ENCODE measurements around the gene CDCA5.
A peak's percentile ranks its signal among the peaks of the same experiment; 100 is the strongest.

CDCA5 gene, protein sequence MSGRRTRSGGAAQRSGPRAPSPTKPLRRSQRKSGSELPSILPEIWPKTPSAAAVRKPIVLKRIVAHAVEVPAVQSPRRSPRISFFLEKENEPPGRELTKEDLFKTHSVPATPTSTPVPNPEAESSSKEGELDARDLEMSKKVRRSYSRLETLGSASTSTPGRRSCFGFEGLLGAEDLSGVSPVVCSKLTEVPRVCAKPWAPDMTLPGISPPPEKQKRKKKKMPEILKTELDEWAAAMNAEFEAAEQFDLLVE

DNA sequence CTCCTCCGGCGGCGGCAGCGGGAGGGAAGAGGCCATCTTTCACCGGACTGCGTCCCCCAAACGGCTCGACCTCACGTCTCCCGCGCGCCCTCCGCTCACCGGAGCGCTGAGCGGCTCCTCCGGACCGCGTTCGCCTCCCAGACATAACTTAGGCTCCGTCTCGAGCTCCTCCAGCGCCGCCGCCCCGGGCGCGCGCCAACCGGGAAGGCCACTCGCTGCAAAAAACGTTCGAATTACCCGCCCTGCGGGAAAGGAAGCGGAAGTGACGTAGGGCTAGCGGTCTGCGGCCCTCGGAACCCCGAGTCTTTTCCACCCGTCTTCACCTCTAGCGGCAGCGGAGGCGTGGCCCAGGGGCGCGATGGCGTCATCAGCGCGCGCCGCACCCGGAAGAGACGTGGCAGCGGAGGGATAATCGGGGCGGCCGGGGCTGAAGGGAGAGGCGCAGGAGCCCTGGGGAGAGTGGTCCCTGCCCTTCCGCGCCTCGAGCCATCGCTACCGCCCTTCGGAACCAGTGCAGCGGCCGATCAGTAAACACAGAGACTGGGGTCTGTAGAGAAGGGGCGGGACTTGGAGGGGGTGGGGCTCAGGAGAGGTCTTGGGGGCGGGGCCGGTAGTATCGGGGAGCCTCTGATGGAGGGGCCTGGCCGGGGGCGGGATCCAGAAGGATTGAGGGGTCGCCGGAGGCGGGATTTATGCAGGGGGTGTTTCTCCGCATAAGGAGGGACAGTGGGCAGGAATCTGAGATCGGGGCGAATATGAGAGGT lies at the start of gene CDCA5, which contains the start of gene ZFPL1:
TSS of gene CDCA5 (minus strand) at position 207 of the 764 bp plus-strand sequence. CDS start at position 145, 62 bp downstream.
TSS of gene ZFPL1 (plus strand) at position 389 of the 764 bp plus-strand sequence. CDS start 477 bp downstream, outside the sequence.
- DNase-seq (ENCODE audit: low spot score), result peak; percentile 94

DNA sequence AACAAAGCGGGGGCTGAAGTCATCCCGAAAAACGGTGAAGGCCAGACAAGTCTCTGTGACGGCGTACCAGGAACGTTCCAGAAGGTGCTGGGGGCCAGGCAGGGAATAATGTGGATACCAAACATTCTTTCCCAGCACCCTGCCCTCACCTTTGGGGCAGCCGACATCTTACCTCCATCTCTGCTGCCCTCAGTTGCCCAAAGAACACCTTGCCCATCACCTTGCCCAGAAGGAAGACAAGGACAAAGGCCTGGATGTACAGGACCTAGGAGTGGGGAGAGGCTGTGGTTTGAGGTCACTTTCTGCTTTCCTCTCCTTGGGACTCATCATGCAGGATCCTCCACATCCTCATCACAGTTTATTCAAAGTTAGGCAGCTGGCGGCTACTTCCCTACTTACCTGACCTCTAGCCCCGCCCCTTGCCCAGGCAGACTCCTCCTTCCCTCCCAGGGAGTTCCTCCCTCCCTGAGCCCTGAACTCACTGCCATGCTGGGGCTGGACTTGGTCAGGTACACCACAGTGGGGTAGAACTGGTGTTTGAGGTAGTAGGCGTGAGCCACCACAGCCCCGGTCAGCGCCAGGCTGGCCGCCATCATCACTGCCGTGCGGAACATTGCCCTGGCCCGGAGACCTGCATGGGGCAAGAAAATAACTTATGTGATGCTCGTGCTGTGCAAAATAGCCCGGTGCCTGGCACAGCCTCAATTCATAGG lies 49.3 kb upstream of the CDCA5 start:
- no peak for DNase-seq (ENCODE audit: low spot score)

DNA sequence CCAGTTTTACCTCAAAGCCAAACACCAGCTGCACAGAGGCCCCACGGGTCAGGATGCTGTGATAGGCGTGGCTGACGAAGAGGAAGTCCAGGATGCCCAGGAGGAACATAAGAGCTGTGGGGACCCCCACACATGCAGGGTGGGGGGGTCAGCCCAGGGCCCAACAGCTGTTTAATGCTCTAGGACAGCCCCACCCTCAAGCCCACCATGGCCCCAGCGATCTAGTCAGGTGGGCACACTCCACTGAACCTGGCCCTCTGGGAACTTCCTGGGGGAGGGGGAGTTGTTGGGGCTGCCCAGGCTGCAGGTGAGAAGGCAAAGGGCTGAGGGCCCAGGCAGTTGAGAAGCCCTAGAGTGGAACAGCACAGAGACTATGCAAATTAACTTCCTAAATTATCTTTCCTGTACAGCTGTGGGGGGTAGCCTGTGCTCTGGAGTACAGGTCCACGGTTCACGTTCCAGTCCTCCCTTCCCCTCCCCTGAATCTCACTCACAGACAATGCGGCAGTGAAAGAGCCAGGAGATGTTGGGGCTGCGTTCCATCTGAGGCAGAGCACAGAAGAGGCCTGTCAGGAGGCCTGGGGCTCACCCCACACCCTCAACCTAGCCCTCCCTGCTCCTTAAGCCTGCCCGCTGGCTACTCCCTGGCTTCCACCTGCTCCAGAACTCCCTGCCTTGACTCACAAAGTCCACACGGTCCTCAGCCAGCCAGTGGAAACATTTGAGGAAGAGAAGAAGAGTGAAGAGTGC lies 48.6 kb upstream of the CDCA5 start:
- DNase-seq (ENCODE audit: low spot score), result no peak

DNA sequence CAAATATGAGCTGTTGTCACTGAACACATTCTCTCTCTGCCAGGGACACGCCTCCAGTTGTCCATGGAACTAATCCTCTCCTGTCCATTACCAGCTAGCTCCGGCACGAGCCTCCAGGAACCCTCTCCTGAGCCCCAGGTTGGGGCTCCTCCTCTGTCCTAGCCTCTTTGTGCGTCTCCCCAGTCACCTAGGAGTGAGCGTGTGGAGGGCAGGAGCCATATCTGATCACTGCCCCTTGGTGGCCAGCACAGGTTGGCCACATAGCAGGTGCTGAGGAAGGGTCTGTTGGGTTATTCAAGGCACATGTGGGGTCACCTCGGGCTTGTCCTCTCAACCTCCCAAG lies 48.0 kb upstream of the CDCA5 start:
- DNase-seq (ENCODE audit: low spot score), result no peak

DNA sequence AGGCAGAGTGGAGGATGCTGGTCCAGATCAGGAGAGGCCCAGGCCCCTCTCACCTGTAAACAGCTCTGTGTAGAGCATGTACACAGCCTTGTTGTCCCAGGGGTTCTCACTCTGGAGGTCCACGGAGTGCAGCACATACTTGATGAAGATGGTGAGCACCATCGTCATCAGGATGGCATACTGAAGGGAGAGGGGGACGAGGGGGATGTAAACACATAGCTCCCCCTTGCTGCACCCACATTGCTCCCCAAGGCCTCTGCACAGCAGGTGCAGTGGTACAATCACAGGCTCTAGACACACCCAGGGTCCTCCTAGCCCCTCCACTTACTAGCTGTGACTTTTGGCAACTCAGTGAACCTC lies 47.6 kb upstream of the CDCA5 start:
- no peak for DNase-seq (ENCODE audit: low spot score)

DNA sequence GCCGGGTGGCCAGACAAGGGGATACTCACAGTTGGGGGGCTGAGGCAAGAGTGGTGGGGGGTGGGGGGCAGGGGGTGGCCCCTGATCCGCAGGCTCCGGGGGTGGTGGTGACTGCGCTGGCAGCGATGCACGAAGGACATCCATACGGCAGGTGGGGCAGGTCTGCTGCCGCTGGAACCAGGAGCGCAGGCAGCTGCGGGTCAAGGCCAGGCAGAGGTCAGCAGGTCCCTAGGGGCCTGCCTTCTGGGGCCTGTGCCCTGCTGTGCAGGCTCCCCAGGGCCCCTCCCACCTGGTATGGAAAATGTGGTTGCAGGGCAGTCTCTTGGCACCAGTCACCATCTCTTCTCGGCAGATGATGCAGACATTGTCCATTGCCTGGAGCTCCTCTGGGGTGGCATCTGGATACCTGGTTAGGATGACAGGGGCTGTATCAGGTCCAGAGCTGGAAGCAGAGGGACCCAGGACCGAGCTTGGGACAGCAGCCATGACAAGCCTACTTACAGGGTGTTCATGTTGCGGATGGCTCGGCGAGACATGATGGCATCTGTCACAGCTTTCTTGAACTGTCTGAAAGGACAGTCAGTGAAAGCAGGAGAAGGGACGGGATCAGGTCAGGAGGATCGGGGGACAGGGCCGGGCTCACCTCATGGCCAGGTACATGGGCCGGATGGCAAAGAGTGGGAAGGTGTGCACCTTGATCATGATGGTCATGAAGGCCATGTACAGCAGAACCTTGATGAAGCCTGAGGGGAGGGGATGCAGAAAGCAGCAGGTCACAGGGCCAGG lies 47.0 kb upstream of the CDCA5 start:
- DNase-seq (ENCODE audit: low spot score), result no peak

DNA sequence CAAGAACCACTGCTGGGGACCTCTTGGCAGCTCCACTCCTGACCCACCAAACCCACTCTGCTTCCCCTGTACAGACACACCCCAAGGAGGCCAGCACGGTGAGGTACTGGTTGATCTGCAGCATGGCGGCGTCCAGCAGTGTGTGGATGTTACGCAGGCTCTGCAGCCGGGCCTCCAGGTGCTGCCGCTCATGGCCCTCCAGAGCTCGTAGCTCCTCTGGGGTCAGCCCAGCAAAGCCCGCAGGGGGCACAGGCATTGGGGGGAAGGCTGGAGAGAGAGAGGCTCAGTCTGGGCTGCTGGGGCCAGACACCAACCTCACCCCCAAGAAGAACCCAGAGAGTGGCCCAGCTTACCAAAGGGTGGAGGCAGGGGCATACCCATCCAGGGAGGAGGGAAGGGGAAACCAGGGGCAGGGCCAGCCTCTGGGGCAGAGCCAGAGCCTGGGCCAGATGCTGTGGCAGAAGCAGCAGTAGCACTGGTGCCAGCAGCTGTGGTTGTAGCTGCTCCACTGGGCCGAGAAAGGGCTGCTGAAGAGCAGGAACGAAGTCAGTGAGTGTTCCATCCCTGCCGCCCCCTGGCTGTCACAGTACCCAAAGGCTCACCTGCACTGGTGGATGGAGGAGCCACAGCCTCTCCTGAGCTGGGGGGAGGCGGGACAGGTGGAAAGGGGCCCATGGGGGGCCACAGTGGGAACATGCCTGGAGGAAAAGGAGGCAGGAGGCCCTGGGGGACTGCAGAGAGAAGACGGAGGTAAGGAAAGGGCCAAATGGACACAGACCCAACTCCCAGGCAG lies 46.0 kb upstream of the CDCA5 start:
- no peak for DNase-seq (ENCODE audit: low spot score)

DNA sequence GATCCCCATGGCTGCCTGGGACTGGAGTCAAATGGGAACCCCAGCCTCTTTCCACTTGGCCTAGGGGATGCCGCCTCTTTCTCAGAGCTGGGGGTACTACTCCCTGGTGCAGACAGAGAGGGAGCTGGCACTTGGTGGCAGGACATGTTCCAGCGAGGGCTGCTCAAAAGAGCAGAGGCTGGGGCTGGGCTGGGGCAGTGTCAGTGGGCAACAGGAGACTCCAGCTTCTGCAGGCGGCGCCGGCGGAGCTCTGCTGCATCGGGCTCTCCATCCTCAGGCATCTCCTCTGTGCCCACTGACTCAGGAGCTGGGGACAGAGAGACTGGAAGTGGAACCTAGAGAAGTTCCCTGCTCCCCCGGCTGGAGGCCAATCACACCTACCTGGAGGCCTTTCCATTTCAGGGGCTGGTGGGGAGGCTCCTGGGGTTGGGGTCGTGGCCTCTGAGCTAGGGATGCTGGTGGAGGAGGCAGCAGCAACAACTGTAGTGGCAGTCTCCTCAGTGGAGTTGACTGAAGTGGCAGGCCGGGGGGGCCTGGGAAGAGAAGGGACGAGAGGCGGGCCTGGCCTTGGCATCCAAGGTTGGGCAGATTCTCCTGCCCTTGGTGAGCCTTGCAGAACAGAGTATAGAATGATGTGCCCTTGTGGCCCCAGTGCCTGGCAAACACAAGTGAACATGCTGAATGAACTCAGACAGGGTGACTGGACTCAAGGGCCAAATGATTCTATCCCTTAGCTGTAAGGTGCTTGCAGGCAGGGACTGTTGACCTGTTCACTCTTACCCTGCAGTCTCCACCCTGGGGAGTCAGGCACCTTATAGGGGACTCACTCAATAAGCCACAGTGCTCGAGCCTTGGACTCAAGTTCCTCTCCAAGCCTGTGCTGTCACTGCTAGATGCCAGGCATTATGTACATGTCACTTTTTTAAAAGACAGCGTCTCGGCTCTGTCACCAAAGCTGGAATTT lies 44.6 kb upstream of the CDCA5 start:
- no peak for DNase-seq (ENCODE audit: low spot score)

DNA sequence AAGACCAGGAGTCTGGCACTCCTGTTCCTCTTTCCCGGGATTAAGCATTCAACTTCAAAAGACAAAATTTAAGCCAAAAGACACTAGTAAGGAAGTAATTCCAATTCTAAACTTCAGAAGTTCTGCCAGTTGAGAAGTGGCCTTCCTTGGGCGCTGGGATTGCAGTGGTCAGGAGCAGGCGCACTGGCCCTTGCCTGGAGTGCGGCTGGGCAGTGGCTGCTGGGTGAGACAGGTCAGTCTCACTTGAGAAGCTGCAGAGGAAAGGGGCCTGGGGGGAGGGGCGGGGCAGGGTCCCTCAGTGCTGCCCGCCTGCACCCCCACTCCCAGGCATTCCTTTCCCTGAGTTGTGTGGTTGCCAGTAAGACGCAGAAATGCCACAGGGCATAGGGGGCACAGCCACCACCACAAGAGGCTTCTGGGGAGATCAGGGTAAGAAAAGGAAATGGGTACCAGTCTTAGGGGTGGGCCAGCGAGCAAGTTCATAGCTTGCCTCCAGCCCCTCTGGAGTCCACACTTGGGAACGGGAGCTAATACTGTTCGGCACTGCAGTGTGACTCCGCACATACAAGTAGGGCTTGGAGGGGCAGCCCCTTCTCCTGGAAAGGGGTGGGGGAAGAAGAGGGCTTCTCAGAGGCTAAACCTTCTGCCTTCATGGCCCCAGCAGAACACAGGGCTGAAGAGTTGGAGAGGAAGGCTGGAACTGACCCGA lies 43.8 kb upstream of the CDCA5 start:
- no peak for DNase-seq (ENCODE audit: low spot score)

DNA sequence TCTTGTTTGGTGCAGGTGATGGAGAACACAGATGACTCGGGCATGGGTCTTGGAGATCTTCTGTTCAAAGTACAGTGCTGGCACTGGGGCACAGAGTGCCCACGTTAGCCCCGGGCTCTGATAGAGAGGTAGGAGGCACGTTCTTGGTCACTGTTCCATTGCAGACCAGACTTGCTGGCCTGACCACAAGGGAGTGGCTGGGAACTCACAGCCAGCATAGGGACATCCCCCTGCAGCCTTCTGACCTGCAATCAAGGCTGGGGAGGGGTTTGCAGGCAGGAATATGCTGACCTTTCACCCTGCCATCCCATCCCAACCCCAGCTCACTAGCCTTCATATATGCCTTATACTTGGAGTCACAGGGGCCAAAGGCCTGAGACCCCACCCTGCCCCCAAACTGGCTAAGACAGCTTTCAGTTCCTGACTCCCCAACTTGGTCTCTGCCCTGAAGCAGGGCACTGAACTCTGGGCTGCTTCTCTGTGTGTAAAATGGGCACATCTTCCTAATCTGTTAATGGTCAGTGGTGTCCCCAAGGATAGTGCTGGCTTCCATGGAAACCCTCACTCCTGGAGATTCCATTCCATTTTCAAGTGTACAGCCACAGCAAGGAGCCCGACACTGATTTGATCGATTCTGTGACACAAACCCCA lies 42.9 kb upstream of the CDCA5 start:
- DNase-seq (ENCODE audit: low spot score), result no peak

DNA sequence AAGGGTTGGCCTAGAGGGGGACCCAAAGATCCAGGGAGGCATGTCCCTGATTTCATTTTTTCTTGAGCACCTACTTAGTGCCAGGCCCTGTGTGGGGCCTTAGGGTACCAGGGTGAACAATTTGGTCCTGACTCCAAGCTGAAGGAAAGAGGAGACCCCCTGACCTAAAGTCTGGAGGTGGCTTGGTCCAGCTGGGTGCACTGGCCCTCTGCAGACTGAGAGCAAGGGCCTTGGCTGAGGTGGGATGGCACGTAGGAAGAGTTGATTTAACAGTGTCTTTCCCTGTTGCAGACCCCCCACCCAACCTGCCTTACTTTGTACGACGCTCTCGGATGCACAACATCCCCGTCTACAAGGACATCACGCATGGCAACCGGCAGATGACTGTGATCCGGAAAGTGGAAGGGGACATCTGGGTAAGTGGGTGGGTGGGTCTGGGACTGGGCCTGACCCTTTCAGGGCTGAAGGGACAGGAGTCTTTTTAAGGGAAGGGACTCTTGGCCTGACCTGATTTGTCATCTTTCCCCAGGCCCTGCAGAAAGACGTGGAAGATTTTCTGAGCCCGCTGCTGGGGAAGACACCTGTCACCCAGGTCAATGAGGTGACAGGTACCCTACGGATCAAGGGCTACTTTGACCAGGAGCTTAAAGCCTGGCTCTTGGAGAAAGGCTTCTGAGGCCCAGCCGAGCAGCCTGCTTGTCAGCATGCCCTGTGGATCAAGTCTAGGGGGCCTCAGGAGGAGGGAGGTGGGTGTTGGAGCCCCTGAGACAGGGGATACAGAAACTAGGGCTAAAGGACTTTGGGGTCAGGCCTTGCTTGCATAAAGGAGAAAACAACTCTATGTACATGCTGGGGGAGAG lies 41.6 kb upstream of the CDCA5 start:
- DNase-seq (ENCODE audit: low spot score), result no peak

DNA sequence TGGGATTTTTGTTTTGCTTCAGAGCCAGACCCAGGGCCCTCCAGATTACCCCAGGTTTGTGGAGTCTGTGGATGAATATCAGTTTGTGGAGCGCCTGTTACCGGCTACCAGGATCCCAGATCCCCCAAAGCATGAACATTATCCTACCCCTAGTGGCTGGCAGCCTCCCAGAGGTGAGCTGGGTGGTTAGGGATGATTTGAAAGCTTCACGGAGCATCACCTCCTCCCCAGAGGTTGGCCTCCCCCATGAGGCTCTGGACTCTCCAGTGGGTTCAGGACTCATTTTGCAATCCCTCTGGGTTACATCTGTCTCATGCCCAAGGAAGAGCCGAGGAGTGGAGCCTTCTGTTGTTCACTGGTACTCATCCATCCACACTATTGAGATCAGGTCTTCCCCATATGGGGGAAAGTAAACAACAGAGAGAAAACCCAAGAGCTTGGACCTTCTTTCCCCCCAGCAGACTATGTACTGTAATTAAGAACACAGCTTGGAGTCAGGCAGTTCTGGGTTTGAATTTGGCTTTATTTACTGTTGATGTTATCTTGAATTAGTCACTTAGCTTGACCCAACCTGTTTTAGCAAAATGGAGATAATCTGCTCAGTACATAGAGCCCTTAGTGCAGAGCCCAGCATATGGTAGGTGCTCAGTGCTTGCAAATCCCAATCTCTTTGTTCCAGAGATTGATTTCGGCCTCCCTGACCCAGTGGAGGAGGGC lies 40.8 kb upstream of the CDCA5 start:
- DNase-seq (ENCODE audit: low spot score), result no peak

DNA sequence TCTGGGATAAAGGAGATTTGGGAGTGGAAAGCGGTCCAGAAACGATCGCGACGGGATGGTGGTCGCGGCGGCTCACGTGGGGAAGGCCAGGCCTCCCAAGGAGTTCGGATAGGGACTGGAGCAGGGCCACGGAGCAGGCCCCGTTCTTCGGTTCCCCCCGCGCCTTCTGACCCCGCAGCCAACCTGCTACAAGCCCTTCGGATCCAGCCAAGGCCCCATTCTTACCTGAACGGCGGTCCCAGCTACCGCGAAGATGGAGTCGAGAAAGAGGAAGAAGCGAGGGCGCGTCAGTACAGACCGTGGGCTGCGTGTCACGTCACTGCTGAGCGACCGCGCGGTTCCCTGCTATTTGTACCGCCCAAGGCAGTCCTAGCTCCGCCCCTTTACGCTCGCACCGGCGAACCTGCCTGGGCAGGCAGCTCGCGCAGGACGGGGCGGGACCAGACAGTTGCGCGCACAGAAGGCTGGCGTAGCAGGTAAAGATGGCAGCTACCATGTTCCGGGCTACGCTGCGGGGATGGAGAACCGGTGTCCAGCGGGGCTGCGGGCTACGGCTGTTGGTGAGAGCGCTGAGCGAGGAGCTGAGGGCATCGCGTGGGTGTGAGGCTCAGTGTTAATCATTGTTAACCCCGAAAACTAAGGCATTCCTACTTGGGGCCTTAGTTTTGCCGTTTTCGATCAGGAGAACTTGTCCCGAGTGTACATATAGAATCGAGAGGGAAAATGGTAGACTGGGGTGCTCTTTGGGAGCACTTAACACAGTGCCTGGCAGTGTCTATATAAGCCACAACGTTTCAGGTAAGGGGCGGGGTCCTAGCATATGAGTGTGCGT lies 38.2 kb upstream of the CDCA5 start, which contains the start of the genes FAU and MRPL49:
TSS of gene FAU (minus strand) at position 270 of the 832 bp plus-strand sequence. CDS start 321 bp downstream, outside the sequence.
TSS of gene MRPL49 (plus strand) at position 457 of the 832 bp plus-strand sequence. CDS start at position 483, 26 bp downstream.
- DNase-seq (ENCODE audit: low spot score), result peak; percentile 91

DNA sequence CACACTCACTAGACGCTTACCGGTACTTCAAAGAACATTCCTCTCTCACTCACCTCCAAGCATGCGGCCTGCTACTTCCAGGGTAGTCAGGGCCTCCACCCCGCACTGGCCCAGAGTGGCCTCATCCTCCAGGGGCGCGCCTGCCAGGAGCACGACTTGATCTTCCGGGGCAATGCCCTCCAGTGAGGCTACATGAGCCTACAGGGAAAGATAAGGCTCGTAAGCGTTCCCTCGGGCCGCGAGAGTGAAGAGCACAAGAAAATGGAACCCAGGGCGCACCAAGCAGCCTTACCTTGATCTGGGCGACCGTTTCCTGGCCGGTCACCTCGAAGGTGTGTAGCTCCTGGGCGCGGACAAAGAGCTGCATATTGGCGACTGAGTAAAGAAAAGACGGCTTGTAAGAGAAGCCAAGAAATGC lies 37.6 kb upstream of the CDCA5 start:
- DNase-seq (ENCODE audit: low spot score), result no peak

DNA sequence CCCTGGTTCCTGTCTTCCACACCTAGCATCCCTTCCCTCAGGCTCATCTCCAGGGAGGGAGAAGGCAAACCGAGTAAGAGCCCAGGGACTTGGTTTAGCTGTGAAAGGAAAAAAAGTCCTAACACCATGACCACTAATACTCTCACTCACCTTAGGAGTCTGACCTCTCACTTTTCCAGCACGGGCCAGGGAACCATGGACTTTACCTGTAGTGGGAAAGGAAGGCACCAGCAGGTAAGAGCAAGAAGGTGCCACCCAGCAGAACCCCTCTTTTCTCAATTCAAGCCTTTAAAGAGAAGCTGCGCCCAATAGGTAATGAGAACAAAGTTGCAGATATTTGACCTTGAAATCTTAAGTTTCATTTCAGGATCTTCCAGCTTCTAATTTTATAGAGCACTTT lies 37.0 kb upstream of the CDCA5 start:
- no peak for DNase-seq (ENCODE audit: low spot score)

DNA sequence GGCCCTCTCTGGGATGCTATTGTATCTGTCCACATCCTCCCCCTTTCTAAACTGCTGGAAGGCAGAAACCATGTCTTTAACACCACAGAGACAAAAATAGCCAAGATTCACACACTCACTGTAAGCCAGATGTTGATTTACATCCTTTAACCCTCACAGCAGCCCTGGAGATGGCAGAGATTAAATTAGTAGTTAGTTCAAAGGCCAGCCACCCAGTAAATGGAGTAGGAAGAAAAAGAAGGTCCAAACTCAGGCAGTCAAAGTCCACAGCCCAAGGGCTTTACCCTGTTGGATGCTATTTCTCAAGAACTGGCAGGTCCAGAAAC lies 35.8 kb upstream of the CDCA5 start:
- DNase-seq (ENCODE audit: low spot score), result no peak
